SK-N-SH (cell line): Measurements from ENCODE around the gene KMT2A. TPM values are rescaled to one million over a fixed set of nuclear protein-coding genes. Genes with fewer than 3 reads are reported as not detected.
A peak's percentile ranks its signal among the peaks of the same experiment; 100 is the strongest.

ENCODE experiments used
- CTCF ChIA-PET: fragments of 300-600, 350-600 bp; formaldehyde crosslinking; extraction: SDS; loops from one replicate; lab custom pipeline; 2021; lab: Yijun Ruan, JAX
- POLR2A ChIA-PET: fragments of 350-600 bp; sonication (Branson Sonifier 250); formaldehyde crosslinking; extraction: SDS; loops from one replicate; lab custom pipeline; 2020; ENCODE audit warnings: antibody characterized with exemption, inconsistent platforms; lab: Yijun Ruan, JAX
- DNase-seq: peaks from one replicate; pipeline ENCODE4 v3.0.0; 2012
- H2AFZ ChIP-seq: fragments of 200-600 bp; sonication (generic); 2 replicates; pipeline ENCODE4 v1.8.1; 2016; ENCODE audit warnings: antibody characterized with exemption, mild to moderate bottlenecking, low read depth
- H3F3A ChIP-seq: fragments of 200-600 bp; sonication (generic); replicated peaks from 2 replicates; pipeline ENCODE3; 2016; ENCODE audit warnings: antibody characterized with exemption, mild to moderate bottlenecking; ENCODE audit not compliant: insufficient read depth
- H3K27ac ChIP-seq, 2 experiments: fragments of 200-500 bp in 1 of 2; fragments of 200-600 bp in 1 of 2; sonication (Bioruptor generic) in 1 of 2; sonication (generic), shearing (Covaris generic) in 1 of 2; 2 replicates each; pipeline versions ENCODE4 v1.5.1 to v1.6.1; 2014 to 2016; ENCODE audit warnings: low read depth in 2 of 2, inconsistent platforms in 1 of 2, low read length in 1 of 2, mild to moderate bottlenecking in 1 of 2, mixed read lengths in 1 of 2
- H3K27me3 ChIP-seq: fragments of 200-600 bp; sonication (generic), shearing (Covaris generic); 2 replicates; pipeline ENCODE4 v1.6.1; 2016; ENCODE audit warnings: mixed run types; ENCODE audit not compliant: insufficient read depth
- H3K36me3 ChIP-seq, 2 experiments: fragments of 200-500 bp in 1 of 2; fragments of 200-600 bp in 1 of 2; sonication (Bioruptor generic) in 1 of 2; sonication (generic) in 1 of 2; replicated peaks in 1 of 2; 2 replicates each; pipeline versions ENCODE3 to v1.5.1; 2014 to 2016; ENCODE audit warnings: low read length in 1 of 2, mild to moderate bottlenecking in 1 of 2; ENCODE audit not compliant: insufficient read depth in 2 of 2, control insufficient read depth in 1 of 2
- H3K4me1 ChIP-seq, 2 experiments: fragments of 200-500 bp in 1 of 2; fragments of 200-600 bp in 1 of 2; sonication (Bioruptor generic) in 1 of 2; sonication (generic), shearing (Covaris generic) in 1 of 2; 2 replicates each; pipeline versions ENCODE4 v1.5.1 to v1.6.1; 2014 to 2016; ENCODE audit warnings: low read depth in 1 of 2, low read length in 1 of 2, mixed run types in 1 of 2; ENCODE audit not compliant: insufficient read depth in 2 of 2, control insufficient read depth in 1 of 2
- H3K4me2 ChIP-seq: fragments of 200-600 bp; sonication (generic), shearing (Covaris generic); 2 replicates; pipeline ENCODE4 v1.6.1; 2017; ENCODE audit warnings: mixed run types
- H3K4me3 ChIP-seq, 2 experiments: fragments of 200-500 bp in 1 of 2; fragments of 200-600 bp in 1 of 2; sonication (Bioruptor generic) in 1 of 2; sonication (generic), shearing (Covaris generic) in 1 of 2; 2 replicates each; pipeline versions ENCODE4 v1.5.1 to v1.8.1; 2014 to 2016; ENCODE audit warnings: low read depth in 2 of 2, inconsistent platforms in 1 of 2, low read length in 1 of 2, mild to moderate bottlenecking in 1 of 2, mixed read lengths in 1 of 2, moderate library complexity in 1 of 2
- H3K79me2 ChIP-seq: fragments of 200-600 bp; sonication (generic); 2 replicates; pipeline ENCODE4 v1.8.1; 2017; ENCODE audit warnings: mild to moderate bottlenecking; ENCODE audit not compliant: insufficient read depth
- H3K9ac ChIP-seq: fragments of 200-600 bp; sonication (generic); 2 replicates; pipeline ENCODE4 v1.6.1; 2017; ENCODE audit warnings: mixed run types
- H3K9me2 ChIP-seq: fragments of 200-600 bp; sonication (generic); 2 replicates; pipeline ENCODE4 v1.6.1; 2017; ENCODE audit warnings: mixed run types
- H3K9me3 ChIP-seq: fragments of 200-600 bp; sonication (generic); 2 replicates; pipeline ENCODE4 v1.6.1; 2017; ENCODE audit warnings: mixed run types, mild to moderate bottlenecking, moderate library complexity
- H4K20me1 ChIP-seq: fragments of 200-600 bp; sonication (generic); 2 replicates; pipeline ENCODE4 v1.6.1; 2017; ENCODE audit warnings: mild to moderate bottlenecking, mixed run types; ENCODE audit not compliant: insufficient read depth
- CTCF ChIP-seq: fragments of 200-600 bp; sonication (generic); IDR thresholded peaks from 2 replicates; pipeline ENCODE4 v1.6.1; 2017; ENCODE audit warnings: antibody characterized with exemption, mild to moderate bottlenecking, moderate library complexity
- EP300 ChIP-seq, 2 experiments: IDR thresholded peaks; 2 replicates each; pipeline versions ENCODE4 v1.4.0 to v1.6.1; 2012; ENCODE audit warnings: borderline replicate concordance in 1 of 2, low read depth in 1 of 2, low read length in 1 of 2
- FOSL2 ChIP-seq: IDR thresholded peaks from 2 replicates; pipeline ENCODE4 v1.4.0; 2012; ENCODE audit warnings: low read depth, mild to moderate bottlenecking, moderate library complexity, borderline replicate concordance
- FOXJ3 ChIP-seq: sonication (generic); formaldehyde crosslinking; IDR thresholded peaks from 2 replicates; pipeline ENCODE4 v1.5.1; 2020; ENCODE audit warnings: mild to moderate bottlenecking, missing genetic modification reagents
- FOXM1 ChIP-seq: IDR thresholded peaks from 2 replicates; pipeline ENCODE4 v1.4.0; 2012; ENCODE audit warnings: low read depth, mild to moderate bottlenecking
- MEF2A ChIP-seq: IDR thresholded peaks from 2 replicates; pipeline ENCODE4 v1.4.0; 2012; ENCODE audit warnings: low read depth, borderline replicate concordance
- NFIC ChIP-seq: IDR thresholded peaks from 2 replicates; pipeline ENCODE4 v1.4.0; 2012; ENCODE audit warnings: borderline replicate concordance
- NRF1 ChIP-seq: IDR thresholded peaks from 2 replicates; pipeline ENCODE4 v1.6.1; 2012; ENCODE audit warnings: low read depth, mild to moderate bottlenecking, low read length
- RCOR1 ChIP-seq: fragments of 150-350 bp; IDR thresholded peaks from 2 replicates; pipeline ENCODE4 v1.6.1; 2017; ENCODE audit warnings: antibody characterized with exemption, low read length
- RXRA ChIP-seq: IDR thresholded peaks from 2 replicates; pipeline ENCODE4 v1.4.0; 2012; ENCODE audit warnings: low read depth, mild to moderate bottlenecking, borderline replicate concordance
- TEAD4 ChIP-seq: IDR thresholded peaks from 2 replicates; pipeline ENCODE4 v1.4.0; 2012; ENCODE audit warnings: mild to moderate bottlenecking, borderline replicate concordance; ENCODE audit not compliant: insufficient read depth
- USF2 ChIP-seq: fragments of 150-350 bp; IDR thresholded peaks from 2 replicates; pipeline ENCODE4 v1.6.1; 2017; ENCODE audit warnings: antibody characterized with exemption, low read length, low read depth, borderline replicate concordance
- YY1 ChIP-seq: IDR thresholded peaks from 2 replicates; pipeline ENCODE4 v1.4.0; 2012; ENCODE audit warnings: low read depth, mild to moderate bottlenecking
- WGBS: methylation state at CpG from one replicate; pipeline ENCODE4 v1.1.6; 2017; ENCODE audit warnings: low lambda C conversion rate; 5-methylcytosine and 5-hydroxymethylcytosine counted together
- polyA plus RNA-seq, 3 experiments: library from polyadenylated mRNA; depleted of rRNA; stranded (reverse); fragments of >200 nt; gene quantifications; 2 replicates each; pipeline ENCODE4 v1.2.3, GENCODE V29; 2012
- TF ChIP-seq, protein P1 (sequence below): IDR thresholded peaks from 2 replicates; pipeline ENCODE4; 2012
- TF ChIP-seq, protein P2 (sequence below): fragments of 150-350 bp; IDR thresholded peaks from 2 replicates; pipeline ENCODE4 v1.6.1; 2016; ENCODE audit warnings: mild to moderate bottlenecking, low read depth, low read length

Gene KMT2A
- polyA plus RNA-seq, 1 of the 3 experiments (the other 2 are of a cell fraction) = 15.7 TPM

- TF ChIP-seq YY1 = no peak
- no peak for TF ChIP-seq TEAD4
- no peak for TF ChIP-seq EP300 (IDR thresholded peaks at IDR 0.05; ENCODE audit: borderline replicate concordance in 1 of 2, low read depth in 1 of 2, low read length in 1 of 2)
- TF ChIP-seq FOSL2 = no peak
- TF ChIP-seq FOXM1 = no peak
- no peak for TF ChIP-seq RXRA
- no peak for TF ChIP-seq CTCF
- TF ChIP-seq NRF1 = no peak
- TF ChIP-seq NFIC = no peak
- TF ChIP-seq, protein P1, sequence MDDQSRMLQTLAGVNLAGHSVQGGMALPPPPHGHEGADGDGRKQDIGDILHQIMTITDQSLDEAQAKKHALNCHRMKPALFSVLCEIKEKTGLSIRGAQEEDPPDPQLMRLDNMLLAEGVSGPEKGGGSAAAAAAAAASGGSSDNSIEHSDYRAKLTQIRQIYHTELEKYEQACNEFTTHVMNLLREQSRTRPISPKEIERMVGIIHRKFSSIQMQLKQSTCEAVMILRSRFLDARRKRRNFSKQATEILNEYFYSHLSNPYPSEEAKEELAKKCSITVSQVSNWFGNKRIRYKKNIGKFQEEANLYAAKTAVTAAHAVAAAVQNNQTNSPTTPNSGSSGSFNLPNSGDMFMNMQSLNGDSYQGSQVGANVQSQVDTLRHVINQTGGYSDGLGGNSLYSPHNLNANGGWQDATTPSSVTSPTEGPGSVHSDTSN = no peak
- TF ChIP-seq RCOR1 = no peak
- TF ChIP-seq, protein P2, sequence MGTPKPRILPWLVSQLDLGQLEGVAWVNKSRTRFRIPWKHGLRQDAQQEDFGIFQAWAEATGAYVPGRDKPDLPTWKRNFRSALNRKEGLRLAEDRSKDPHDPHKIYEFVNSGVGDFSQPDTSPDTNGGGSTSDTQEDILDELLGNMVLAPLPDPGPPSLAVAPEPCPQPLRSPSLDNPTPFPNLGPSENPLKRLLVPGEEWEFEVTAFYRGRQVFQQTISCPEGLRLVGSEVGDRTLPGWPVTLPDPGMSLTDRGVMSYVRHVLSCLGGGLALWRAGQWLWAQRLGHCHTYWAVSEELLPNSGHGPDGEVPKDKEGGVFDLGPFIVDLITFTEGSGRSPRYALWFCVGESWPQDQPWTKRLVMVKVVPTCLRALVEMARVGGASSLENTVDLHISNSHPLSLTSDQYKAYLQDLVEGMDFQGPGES = no peak
- TF ChIP-seq USF2 = no peak
- no peak for TF ChIP-seq FOXJ3 (CRISPR knock-in tag)
- no peak for TF ChIP-seq MEF2A
- Histone ChIP-seq H3K27me3 (no peaks in the 10 kb centered on the region), H3K9me2 (no peaks in the 10 kb centered on the region), H4K20me1 (no peaks in the 10 kb centered on the region), H3K4me3 (peak overlapping the region in 1 of 2 experiments; percentile 70; a peak in 2 of 4 replicates), H3K4me1 (peaks cover 0 to 6% of the 10 kb centered on the region in 2 experiments; a peak in 1 of 4 replicates), H3K4me2 (peak overlapping the region; percentile 63), H3K9ac (0 out of 2 replicates have a peak overlapping the region, but pooled peaks have one; percentile 25), H2AFZ (no peak overlapping the region), H3K27ac (no peak overlapping the region), H3K9me3 (no peaks in the 10 kb centered on the region), H3K36me3 (no peaks in the 10 kb centered on the region), H3F3A (peaks cover 5% of the 10 kb centered on the region), H3K79me2 (no peaks in the 10 kb centered on the region)
- ChIA-PET CTCF (no interaction called here), POLR2A (no interaction called here)
- DNase-seq = no peak
- WGBS = 45% methylated on average over 5 of the region's 5 CpGs
Observed at GRCh38 chr11:118565051-118565450, 128.8 kb downstream of the KMT2A start.
